Memory B cell (primary cell): ENCODE data around the gene MMP27.
"Not testable (repeated sequence)": the region's sequence is repeated elsewhere in the genome, so short reads cannot be mapped to it uniquely, and the experiment has no call there.

Experiments
- ATAC-seq: fragments of 150-1000 bp; cut with Tn5 transposase; 2 replicates; pipeline ENCODE4 v1.10.0; 2021; ENCODE audit warnings: low read depth, mild to moderate bottlenecking, moderate library complexity
- DNase-seq, 2 donors: peaks; one replicate each; pipeline ENCODE4 v3.0.0; 2022; ENCODE audit warnings: low spot score in 2 of 2
- H3K27ac Mint-ChIP-seq: one replicate; pipeline ENCODE4 v1.8.0; 2022; ENCODE audit warnings: mild to moderate bottlenecking, moderate library complexity, mixed read lengths
- H3K27me3 Mint-ChIP-seq: one replicate; pipeline ENCODE4 v1.8.0; 2022; ENCODE audit warnings: mixed read lengths
- H3K36me3 Mint-ChIP-seq: one replicate; pipeline ENCODE4 v1.8.0; 2022; ENCODE audit warnings: mild to moderate bottlenecking, mixed read lengths
- H3K4me1 Mint-ChIP-seq: one replicate; pipeline ENCODE4 v1.8.0; 2022; ENCODE audit warnings: mixed read lengths
- H3K4me3 Mint-ChIP-seq: one replicate; pipeline ENCODE4 v1.8.0; 2022; ENCODE audit warnings: mild to moderate bottlenecking, moderate library complexity, mixed read lengths
- H3K9me3 Mint-ChIP-seq: one replicate; pipeline ENCODE4 v1.8.0; 2022; ENCODE audit warnings: mixed read lengths

Gene MMP27, protein sequence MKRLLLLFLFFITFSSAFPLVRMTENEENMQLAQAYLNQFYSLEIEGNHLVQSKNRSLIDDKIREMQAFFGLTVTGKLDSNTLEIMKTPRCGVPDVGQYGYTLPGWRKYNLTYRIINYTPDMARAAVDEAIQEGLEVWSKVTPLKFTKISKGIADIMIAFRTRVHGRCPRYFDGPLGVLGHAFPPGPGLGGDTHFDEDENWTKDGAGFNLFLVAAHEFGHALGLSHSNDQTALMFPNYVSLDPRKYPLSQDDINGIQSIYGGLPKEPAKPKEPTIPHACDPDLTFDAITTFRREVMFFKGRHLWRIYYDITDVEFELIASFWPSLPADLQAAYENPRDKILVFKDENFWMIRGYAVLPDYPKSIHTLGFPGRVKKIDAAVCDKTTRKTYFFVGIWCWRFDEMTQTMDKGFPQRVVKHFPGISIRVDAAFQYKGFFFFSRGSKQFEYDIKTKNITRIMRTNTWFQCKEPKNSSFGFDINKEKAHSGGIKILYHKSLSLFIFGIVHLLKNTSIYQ

GRCh38 chr11:102705626-102706025 is at the start of gene MMP27:
Gene MMP27, minus strand, starts transcription at chr11:102705769. Its CDS starts 55 bp downstream, at chr11:102705714.
- Mint-ChIP-seq H3K4me1 (no peaks in the 10 kb centered on the region), H3K4me3 (no peak within 1 kb of the TSS), H3K27ac (no peak within 1 kb of the TSS), H3K36me3 (no peaks in the 10 kb centered on the region), H3K9me3 (no peaks in the 10 kb centered on the region), H3K27me3 (peaks cover 1% of the 10 kb centered on the region)
- no peak for DNase-seq
- ATAC-seq = no peak

DNA sequence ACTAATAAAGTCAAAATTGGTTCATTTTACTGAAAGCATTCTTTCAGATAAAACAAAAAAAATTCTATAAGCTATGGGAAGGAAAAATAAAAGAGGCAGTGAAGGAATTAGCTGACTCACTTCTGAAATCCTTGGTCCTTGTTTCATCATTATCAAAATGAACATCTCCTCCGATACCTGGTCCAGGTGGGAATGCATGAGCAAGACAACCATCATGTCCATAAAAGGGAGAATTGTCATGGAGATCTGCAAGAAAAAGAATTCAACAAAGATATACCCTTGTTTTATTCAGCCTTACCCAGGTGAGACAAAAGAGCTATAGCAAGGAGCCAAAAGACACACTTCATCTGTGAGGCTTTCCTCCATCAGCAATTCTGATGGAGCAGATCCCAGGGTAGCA is 47.7 kb upstream of the MMP27 start:
- peaks cover 15% of the 10 kb centered on the region for H3K27me3 Mint-ChIP-seq
- no peak overlapping the region for H3K27ac Mint-ChIP-seq
- no peak overlapping the region for H3K4me3 Mint-ChIP-seq
- peaks cover 2% of the 10 kb centered on the region for H3K9me3 Mint-ChIP-seq
- H3K36me3 Mint-ChIP-seq = no peaks in the 10 kb centered on the region
- no peaks in the 10 kb centered on the region for H3K4me1 Mint-ChIP-seq
- no peak for DNase-seq
- ATAC-seq = no peak

DNA sequence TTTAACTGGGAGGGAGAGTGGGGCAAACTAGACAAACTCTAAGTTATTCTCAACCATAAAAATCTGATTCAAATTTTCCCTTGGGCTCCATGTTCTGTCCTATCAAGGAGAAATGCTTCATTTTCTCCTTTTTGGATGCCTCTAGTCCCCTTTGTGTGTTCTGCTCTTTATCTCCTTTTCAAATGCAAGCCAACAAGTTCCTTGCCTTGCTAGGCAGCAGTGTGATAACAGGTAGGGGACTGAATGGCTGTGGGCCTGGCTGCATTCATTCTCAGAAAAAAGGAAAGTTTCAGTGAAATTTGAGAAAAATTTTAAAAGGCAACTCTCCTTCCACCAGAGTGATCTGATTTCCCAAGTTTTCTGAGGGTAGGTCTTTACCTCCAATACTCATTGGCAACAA is 46.1 kb upstream of the MMP27 start:
- peaks cover 2% of the 10 kb centered on the region for H3K36me3 Mint-ChIP-seq
- ATAC-seq (no peak), DNase-seq (no peak)
- H3K27me3 Mint-ChIP-seq = peaks cover 17% of the 10 kb centered on the region
- no peaks in the 10 kb centered on the region for H3K4me1 Mint-ChIP-seq
- no peak overlapping the region for H3K27ac Mint-ChIP-seq
- no peak overlapping the region for H3K4me3 Mint-ChIP-seq
- H3K9me3 Mint-ChIP-seq = peaks cover 5% of the 10 kb centered on the region

DNA sequence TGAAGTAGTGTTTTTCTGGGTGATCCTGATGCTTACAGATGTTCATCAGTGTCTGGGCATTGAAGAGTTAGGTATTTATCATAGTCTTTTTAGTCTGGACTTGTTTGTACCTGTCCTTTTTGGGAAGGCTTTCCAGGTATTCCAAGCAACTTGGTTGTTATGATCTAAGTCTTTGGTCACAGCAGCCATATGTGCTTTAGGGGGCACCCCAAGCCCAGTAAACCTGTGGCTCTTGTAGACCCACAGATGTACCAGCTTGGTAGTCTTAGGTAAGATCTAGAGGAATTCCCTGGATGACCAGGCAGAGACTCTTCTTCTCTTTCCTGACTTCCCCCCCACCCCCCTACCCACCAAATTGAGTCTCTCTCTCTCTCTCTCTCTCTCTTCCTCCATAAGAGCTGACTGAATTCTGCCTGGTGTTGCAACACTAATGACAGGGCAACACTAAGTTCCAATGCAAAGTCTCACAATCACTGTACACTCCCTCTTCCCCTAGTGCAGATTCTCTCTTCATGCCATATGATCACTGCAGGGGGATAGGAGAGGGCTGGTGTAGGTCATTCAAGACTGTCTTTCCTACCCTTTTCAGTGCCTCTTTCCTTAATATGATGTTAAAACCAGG is 43.6 kb upstream of the MMP27 start:
- Mint-ChIP-seq H3K27me3 (peaks cover 13% of the 10 kb centered on the region), H3K4me1 (no peaks in the 10 kb centered on the region), H3K36me3 (peaks cover 4% of the 10 kb centered on the region), H3K9me3 (peaks cover 7% of the 10 kb centered on the region), H3K4me3 (no peak overlapping the region), H3K27ac (no peak overlapping the region)
- ATAC-seq (no peak), DNase-seq (no peak)

DNA sequence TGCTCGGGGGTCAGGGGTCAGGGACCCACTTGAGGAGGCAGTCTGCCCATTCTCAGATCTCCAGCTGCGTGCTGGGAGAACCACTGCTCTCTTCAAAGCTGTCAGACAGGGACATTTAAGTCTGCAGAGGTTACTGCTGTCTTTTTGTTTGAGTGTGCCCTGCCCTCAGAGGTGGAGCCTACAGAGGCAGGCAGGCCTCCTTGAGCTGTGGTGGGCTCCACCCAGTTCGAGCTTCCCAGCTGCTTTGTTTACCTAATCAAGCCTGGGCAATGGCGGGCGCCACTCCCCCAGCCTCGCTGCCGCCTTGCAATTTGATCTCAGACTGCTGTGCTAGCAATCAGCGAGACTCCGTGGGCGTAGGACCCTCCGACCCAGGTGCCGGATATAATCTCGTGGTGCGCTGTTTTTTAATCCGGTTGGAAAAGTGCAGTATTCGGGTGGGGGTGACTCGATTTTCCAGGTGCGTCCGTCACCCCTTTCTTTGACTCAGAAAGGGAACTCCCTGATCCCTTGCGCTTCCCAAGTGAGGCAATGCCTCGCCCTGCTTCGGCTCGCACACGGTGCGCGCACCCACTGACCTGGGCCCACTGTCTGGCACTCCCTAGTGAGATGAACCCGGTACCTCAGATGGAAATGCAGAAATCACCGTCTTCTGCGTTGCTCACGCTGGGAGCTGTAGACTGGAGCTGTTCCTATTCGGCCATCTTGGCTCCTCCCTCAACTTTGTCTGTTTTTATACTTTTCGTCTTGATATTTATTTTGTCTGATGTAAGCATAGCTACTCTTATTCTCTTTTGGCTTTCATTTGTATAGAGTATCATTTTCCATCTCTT is 41.4 kb upstream of the MMP27 start:
- not testable (repeated sequence) for H3K9me3 Mint-ChIP-seq, H3K4me1 Mint-ChIP-seq

GRCh38 chr11:102734650-102735049 is 29.1 kb upstream of the MMP27 start:
- Mint-ChIP-seq H3K4me1 (no peaks in the 10 kb centered on the region), H3K4me3 (no peak overlapping the region), H3K36me3 (no peaks in the 10 kb centered on the region), H3K27me3 (peaks cover 5% of the 10 kb centered on the region), H3K9me3 (peaks cover 1% of the 10 kb centered on the region), H3K27ac (no peak overlapping the region)
- DNase-seq (no peak), ATAC-seq (no peak)

More for the DNA sequence above, 41.4 kb upstream of the MMP27 start:
- H3K36me3 Mint-ChIP-seq, H3K27ac Mint-ChIP-seq, ATAC-seq, H3K4me3 Mint-ChIP-seq, DNase-seq: not testable (repeated sequence)
- peaks cover 10% of the 10 kb centered on the region for H3K27me3 Mint-ChIP-seq

GRCh38 chr11:102733232-102733875 is 27.8 kb upstream of the MMP27 start:
- no peaks in the 10 kb centered on the region for H3K9me3 Mint-ChIP-seq
- H3K4me1 Mint-ChIP-seq = no peaks in the 10 kb centered on the region
- H3K4me3 Mint-ChIP-seq = no peak overlapping the region
- H3K27me3 Mint-ChIP-seq = peaks cover 5% of the 10 kb centered on the region
- ATAC-seq (no peak), DNase-seq (no peak)
- no peak overlapping the region for H3K27ac Mint-ChIP-seq
- no peaks in the 10 kb centered on the region for H3K36me3 Mint-ChIP-seq

DNA sequence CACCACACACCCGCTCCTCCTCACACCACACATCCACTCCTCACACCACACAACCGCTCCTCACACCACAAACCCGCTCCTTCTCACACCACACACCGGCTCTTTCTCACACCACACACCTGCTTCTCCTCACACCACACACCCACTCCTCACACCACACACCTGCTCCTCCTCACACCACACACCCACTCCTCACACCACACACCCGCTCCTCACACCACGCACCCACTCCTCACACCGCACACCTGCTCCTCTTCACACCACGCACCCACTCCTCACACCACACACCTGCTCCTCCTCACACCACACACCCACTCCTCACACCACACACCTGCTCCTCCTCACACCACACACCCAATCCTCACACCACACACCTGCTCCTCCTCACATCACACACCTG is 25.4 kb upstream of the MMP27 start:
- not testable (repeated sequence) for ATAC-seq

DNA sequence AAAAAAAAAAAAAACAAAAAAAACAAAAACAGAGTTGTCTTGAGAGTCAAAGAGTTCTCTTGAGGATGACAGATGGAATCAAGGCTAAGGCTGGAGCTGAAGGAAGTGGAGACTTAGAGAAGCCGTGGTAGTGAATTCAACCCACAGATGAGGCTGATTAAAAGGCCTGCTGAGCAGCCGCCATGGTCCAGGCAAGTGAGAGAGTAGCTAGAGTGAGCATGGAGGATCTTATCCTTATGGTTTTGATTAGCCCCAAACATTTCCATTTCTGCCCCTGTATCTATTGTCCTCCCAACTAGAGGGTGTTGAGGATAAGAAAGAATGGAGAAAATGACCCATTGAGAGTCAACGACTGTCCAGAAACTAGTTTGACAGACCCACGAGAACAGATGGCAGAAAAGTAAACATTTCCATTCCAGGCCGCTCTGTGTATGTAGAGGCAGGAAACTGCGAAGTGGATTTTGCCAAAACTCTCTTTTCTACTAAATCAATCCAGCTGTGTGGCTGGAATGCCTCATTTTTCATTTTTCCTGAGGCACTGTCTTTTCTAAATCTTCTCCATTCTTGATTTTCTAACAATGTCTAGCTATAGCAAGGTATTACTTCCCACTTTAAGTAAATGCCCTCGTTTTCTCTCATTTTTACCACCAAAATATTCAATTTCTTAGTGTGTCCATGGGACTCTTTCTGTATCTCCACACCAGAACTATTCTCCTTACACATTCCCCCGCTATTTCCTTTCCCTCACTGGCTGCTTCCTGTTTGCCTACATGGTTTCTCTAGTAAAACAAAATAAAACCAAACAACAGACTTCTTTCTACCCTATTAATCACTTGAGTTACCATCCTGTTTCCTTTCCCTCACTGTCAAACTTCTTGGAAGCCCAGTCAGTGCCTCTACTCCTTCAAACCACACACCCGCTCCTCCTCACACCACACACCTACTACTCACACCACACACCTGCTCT is 24.6 kb upstream of the MMP27 start:
- H3K9me3 Mint-ChIP-seq = no peaks in the 10 kb centered on the region
- no peaks in the 10 kb centered on the region for H3K4me1 Mint-ChIP-seq
- no peak for DNase-seq
- H3K36me3 Mint-ChIP-seq = no peaks in the 10 kb centered on the region
- H3K27ac Mint-ChIP-seq = no peak overlapping the region
- peaks cover 2% of the 10 kb centered on the region for H3K27me3 Mint-ChIP-seq
- no peak for ATAC-seq
- H3K4me3 Mint-ChIP-seq = no peak overlapping the region

More for the DNA sequence above, 25.4 kb upstream of the MMP27 start:
- not testable (repeated sequence) for H3K4me3 Mint-ChIP-seq, DNase-seq, H3K27ac Mint-ChIP-seq, H3K27me3 Mint-ChIP-seq, H3K36me3 Mint-ChIP-seq, H3K4me1 Mint-ChIP-seq, H3K9me3 Mint-ChIP-seq

- Mint-ChIP-seq H3K4me1 (no peaks in the 10 kb centered on the region), H3K4me3 (no peak overlapping the region), H3K9me3 (no peaks in the 10 kb centered on the region), H3K27ac (no peak overlapping the region), H3K36me3 (no peaks in the 10 kb centered on the region), H3K27me3 (peaks cover 2% of the 10 kb centered on the region)
- no peak for DNase-seq
- no peak for ATAC-seq
These were observed 22.3 kb upstream of the MMP27 start for GRCh38 chr11:102727890-102728289.

DNA sequence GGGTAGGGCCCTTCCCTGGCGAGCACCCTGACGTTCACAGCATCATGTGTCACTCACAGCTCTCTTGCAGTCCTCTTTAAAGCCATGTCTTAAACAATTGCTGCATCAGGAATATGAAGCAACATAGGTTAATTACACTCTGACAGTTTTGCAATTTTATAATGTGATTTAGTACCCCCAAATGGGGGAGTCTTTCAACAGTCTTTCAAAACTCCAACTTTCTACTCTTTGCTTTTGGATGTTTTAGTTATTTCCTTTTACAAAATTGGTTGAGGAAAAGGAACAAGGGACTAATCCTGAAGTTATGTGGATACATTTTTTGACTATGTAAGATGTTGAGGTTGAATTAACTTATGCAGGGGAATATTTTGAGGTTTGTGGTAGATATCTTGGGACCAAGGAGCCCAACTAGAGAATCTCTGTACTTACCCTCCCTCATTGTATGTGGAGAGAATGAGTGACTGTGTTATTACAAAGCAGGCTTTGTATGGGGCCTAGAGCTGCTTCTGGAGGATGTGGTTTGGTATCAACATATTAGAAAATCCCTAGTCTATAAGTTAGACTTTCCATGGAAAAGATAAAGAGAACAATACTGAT is 19.4 kb upstream of the MMP27 start, which contains the start of gene MMP8:
Gene MMP8, minus strand, starts transcription at position 51 of the 597 bp plus-strand sequence. CDS start 99 bp downstream, outside the sequence.
- Mint-ChIP-seq H3K4me3 (no peak within 1 kb of the TSS), H3K36me3 (no peaks in the 10 kb centered on the region), H3K27me3 (peaks cover 1% of the 10 kb centered on the region), H3K4me1 (no peaks in the 10 kb centered on the region), H3K9me3 (no peaks in the 10 kb centered on the region), H3K27ac (no peak within 1 kb of the TSS)
- DNase-seq = no peak
- ATAC-seq = no peak

DNA sequence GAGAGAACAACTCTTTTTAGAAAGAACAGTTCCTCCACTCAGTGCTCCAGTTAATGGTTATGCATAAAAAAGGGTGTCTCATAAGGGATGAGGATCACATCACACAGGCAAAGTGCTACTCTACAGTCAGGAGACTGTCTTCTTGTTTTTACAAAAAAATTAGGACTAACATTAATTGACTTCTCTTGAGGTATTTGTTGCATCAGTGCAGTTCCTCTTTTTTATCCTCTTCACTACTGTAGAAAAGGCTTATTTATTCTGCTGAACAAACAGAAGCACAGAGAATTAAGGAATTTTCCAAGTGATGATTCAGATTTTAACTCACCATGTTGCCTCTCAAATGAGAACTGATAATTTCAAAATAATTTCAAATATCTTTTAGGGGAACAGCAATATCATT is 17.3 kb upstream of the MMP27 start:
- no peaks in the 10 kb centered on the region for H3K4me1 Mint-ChIP-seq
- no peak for DNase-seq
- no peaks in the 10 kb centered on the region for H3K36me3 Mint-ChIP-seq
- H3K9me3 Mint-ChIP-seq = no peaks in the 10 kb centered on the region
- no peak overlapping the region for H3K4me3 Mint-ChIP-seq
- no peak overlapping the region for H3K27ac Mint-ChIP-seq
- no peak for ATAC-seq
- H3K27me3 Mint-ChIP-seq = peaks cover 6% of the 10 kb centered on the region
